Measurements from ENCODE around the gene TMEM154.

The TMEM154 gene

DNA sequence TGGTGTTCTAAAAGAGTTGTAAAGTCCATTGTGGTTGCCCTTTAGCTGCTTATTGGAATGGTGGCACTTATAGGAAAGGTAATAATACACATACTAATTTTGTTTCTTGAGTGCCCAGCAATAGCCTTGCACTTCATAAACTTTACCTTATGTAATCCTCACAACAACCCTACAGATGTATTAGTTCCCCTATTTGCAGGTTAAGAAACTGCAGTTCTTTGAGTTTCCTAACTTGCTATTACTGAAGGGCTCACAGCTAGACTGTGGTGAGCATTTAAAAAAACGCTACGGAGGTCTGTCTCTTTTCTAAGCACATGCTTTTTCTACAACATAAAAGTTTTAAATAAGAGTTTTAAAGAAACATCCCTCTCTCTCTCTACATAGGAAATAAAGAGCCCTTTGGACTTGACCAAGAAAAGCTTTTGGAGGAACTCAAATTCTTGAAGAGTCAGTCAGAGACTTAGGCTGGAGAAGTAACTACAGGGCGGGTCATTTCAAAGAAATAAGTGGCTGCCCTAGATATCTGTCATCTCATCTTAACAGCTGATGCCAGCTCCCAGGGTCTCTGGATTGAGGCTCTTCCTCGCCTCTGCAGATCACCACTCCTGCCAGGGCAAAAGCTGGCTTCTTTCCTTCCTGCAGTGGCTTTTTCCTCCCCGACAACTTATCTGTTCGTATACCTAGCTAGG lies 101.9 kb downstream of the TMEM154 start:
- Histone ChIP-seq H3K4me3 (ENCODE audit: low read depth, low read length) (no peak overlapping the region), H3K27me3 (ENCODE audit: control insufficient read depth, insufficient read depth, low read length) (no peaks in the 10 kb centered on the region), H3K4me1 (ENCODE audit: control insufficient read depth, insufficient read depth, low read length) (no peaks in the 10 kb centered on the region), H3K9me3 (ENCODE audit: control insufficient read depth, insufficient read depth, low read length) (no peaks in the 10 kb centered on the region), H3K36me3 (ENCODE audit: control insufficient read depth, insufficient read depth, low read length) (no peaks in the 10 kb centered on the region), H3K9ac (ENCODE audit: low read depth, low read length) (no peak overlapping the region)

DNA sequence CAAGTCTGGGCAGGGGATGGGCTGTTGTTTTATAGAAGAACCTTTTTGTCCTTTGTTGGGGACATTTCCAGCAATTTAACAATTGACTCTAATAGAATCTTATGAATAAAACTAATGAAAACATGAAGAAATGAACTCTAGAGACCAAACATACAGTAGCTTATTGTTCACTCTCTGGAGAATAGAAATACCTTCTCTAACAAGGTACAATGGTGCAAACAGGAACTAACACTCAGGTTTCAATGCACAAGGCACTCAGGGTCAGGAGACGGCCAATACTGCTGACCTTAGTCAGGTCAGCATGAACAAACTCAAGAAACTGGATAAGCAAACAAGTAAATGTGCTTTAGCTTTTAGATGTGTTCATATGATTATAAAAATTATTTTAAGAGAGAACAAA lies 104.3 kb downstream of the TMEM154 start:
- H3K36me3 ChIP-seq (ENCODE audit: control insufficient read depth, insufficient read depth, low read length), result no peaks in the 10 kb centered on the region
- H3K9me3 ChIP-seq (ENCODE audit: control insufficient read depth, insufficient read depth, low read length), result no peaks in the 10 kb centered on the region
- H3K4me1 ChIP-seq (ENCODE audit: control insufficient read depth, insufficient read depth, low read length), result no peaks in the 10 kb centered on the region
- H3K27me3 ChIP-seq (ENCODE audit: control insufficient read depth, insufficient read depth, low read length), result no peaks in the 10 kb centered on the region
- no peak overlapping the region for H3K4me3 ChIP-seq (ENCODE audit: low read depth, low read length)
- no peak overlapping the region for H3K9ac ChIP-seq (ENCODE audit: low read depth, low read length)

DNA sequence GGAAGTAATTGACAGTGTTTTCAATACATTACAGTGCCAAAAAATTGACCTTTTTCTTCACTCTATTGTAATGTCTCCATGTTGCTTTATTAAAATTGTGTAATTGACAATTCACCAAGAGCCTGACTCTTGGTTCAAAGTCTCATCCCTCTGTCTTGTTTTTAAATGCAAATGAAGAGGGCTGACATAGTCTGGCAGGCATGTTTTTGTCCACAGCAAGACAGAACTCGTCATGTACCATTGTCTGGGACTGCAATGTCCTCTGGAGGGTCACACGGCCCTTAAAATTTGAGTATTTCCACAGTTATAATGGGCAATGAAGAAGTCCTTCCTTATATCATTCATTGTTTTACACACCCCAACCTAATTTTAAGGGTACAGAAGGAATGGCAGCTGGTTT lies 105.9 kb downstream of the TMEM154 start:
- H3K9me3 ChIP-seq (ENCODE audit: control insufficient read depth, insufficient read depth, low read length), result no peaks in the 10 kb centered on the region
- no peaks in the 10 kb centered on the region for H3K36me3 ChIP-seq (ENCODE audit: control insufficient read depth, insufficient read depth, low read length)
- no peaks in the 10 kb centered on the region for H3K4me1 ChIP-seq (ENCODE audit: control insufficient read depth, insufficient read depth, low read length)
- H3K4me3 ChIP-seq (ENCODE audit: low read depth, low read length), result no peak overlapping the region
- H3K27me3 ChIP-seq (ENCODE audit: control insufficient read depth, insufficient read depth, low read length), result no peaks in the 10 kb centered on the region
- no peak overlapping the region for H3K9ac ChIP-seq (ENCODE audit: low read depth, low read length)

DNA sequence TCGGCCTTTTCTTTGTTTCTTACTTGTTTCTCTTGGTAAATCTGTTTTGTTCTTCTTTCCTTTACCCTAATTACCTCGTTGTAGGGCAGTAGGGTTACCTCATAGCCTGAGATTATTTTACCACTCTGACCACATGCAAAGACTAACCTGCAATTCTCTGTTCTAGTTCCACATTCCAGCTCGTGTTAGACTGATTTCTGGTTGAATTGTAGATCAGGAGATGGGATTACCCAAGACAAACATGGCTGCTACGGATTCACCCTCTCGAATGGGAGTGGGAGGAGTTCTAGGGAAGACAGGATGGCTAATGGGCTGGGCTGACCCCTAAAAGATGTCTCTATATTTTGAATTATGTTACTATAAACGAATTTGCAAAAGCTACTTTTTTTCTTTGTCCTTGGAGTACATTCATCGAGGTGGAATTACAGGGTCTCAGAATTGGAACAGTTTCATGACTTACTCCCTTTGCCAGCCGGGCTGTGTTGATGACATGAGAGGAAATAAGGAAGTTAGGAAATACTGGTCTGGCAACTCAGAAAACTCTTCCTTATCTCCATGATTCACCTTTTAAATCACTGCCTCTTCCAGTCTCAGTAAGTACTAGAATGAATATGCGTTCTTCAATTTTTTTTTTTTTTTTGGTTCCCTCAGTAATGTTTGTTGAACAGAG lies 107.2 kb downstream of the TMEM154 start:
- Histone ChIP-seq H3K4me1 (ENCODE audit: control insufficient read depth, insufficient read depth, low read length) (no peaks in the 10 kb centered on the region), H3K9me3 (ENCODE audit: control insufficient read depth, insufficient read depth, low read length) (no peaks in the 10 kb centered on the region), H3K27me3 (ENCODE audit: control insufficient read depth, insufficient read depth, low read length) (no peaks in the 10 kb centered on the region), H3K9ac (ENCODE audit: low read depth, low read length) (no peak overlapping the region), H3K36me3 (ENCODE audit: control insufficient read depth, insufficient read depth, low read length) (no peaks in the 10 kb centered on the region), H3K4me3 (ENCODE audit: low read depth, low read length) (no peak overlapping the region)

DNA sequence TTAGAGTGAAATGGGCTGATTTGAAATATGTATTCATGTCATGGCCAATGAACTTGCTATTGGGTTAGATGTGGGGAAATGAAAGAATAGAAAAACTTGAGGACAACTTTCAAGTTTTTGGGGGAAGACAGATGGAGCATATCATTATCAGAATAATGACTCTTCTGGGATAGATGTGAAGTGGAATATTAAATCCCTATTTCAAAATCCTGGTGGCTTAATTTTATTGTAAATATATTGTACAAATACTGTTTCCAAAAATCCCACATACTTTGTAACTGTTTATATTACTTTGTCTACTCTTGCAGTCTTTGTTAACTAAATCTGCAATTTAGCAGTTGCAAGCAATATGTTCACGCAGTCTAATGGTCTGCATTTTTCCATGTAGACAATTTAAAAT lies 108.0 kb downstream of the TMEM154 start:
- Histone ChIP-seq H3K36me3 (ENCODE audit: control insufficient read depth, insufficient read depth, low read length) (no peaks in the 10 kb centered on the region), H3K4me3 (ENCODE audit: low read depth, low read length) (no peak overlapping the region), H3K9me3 (ENCODE audit: control insufficient read depth, insufficient read depth, low read length) (no peaks in the 10 kb centered on the region), H3K27me3 (ENCODE audit: control insufficient read depth, insufficient read depth, low read length) (no peaks in the 10 kb centered on the region), H3K4me1 (ENCODE audit: control insufficient read depth, insufficient read depth, low read length) (no peaks in the 10 kb centered on the region), H3K9ac (ENCODE audit: low read depth, low read length) (no peak overlapping the region)

DNA sequence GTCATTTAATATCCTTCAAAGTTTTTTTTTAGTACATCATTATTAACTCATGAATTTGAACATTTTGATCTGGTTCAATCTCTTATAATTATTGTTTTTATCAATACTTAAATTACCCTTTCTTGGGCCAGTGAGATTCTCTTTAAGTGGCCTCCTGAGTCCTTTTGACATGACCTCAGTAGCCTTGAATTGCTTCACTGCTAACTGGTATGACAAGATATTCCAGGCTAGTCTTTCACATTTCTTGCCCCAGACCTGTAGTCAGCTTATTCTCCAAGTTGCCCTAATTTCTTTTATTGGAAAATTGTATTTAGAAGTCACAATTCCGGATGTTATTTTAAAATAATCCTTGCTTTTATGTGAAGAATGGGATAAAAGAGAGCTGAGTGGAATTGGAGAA lies 108.5 kb downstream of the TMEM154 start:
- no peak overlapping the region for H3K9ac ChIP-seq (ENCODE audit: low read depth, low read length)
- H3K9me3 ChIP-seq (ENCODE audit: control insufficient read depth, insufficient read depth, low read length), result no peaks in the 10 kb centered on the region
- no peaks in the 10 kb centered on the region for H3K27me3 ChIP-seq (ENCODE audit: control insufficient read depth, insufficient read depth, low read length)
- no peak overlapping the region for H3K4me3 ChIP-seq (ENCODE audit: low read depth, low read length)
- no peaks in the 10 kb centered on the region for H3K36me3 ChIP-seq (ENCODE audit: control insufficient read depth, insufficient read depth, low read length)
- H3K4me1 ChIP-seq (ENCODE audit: control insufficient read depth, insufficient read depth, low read length), result no peaks in the 10 kb centered on the region
